Measurements from ENCODE around the gene CNR2. TPM values are rescaled to one million over a fixed set of nuclear protein-coding genes. Genes with fewer than 3 reads are reported as not detected.
A peak's percentile ranks its signal among the peaks of the same experiment; 100 is the strongest.
"Not testable (repeated sequence)": the region's sequence is repeated elsewhere in the genome, so short reads cannot be mapped to it uniquely, and the experiment has no call there.

The CNR2 gene
- total and polyA plus RNA-seq, 2 donors from 2014 or later: 0.57 TPM; not detected in 1

GRCh38 chr1:23903754-23904153 lies 9.4 kb downstream of the CNR2 start:
- no peak for DNase-seq
- Histone ChIP-seq H3K9me3 (ENCODE audit: control insufficient read depth in 2 of 3, insufficient read depth in 1 of 3, low read length in 3 of 3) (no peaks in the 10 kb centered on the region), H3K4me1 (ENCODE audit: control insufficient read depth in 2 of 3, insufficient read depth in 2 of 3, low read depth in 1 of 3, low read length in 3 of 3) (peaks cover 0 to 4% (median 0%) of the 10 kb centered on the region in 3 donors), H3K4me3 (ENCODE audit: low read length in 3 of 3) (no peak overlapping the region), H3K9ac (ENCODE audit: low read length in 3 of 3) (no peak overlapping the region), H3K27me3 (ENCODE audit: control insufficient read depth, insufficient read depth, low read length) (peaks cover 5% of the 10 kb centered on the region), H3K27ac (ENCODE audit: low read depth in 2 of 2, low read length in 2 of 2) (no peak overlapping the region), H3K36me3 (ENCODE audit: control insufficient read depth in 2 of 3, insufficient read depth in 3 of 3, low read length in 3 of 3) (no peaks in the 10 kb centered on the region)
- intact Hi-C loops (cut with DNase I): no loop called here
- TF ChIP-seq CTCF (IDR thresholded peaks at IDR 0.05; ENCODE audit: borderline replicate concordance, extremely low read depth, insufficient read depth): no peak
- no peak for FAIRE-seq

GRCh38 chr1:23902321-23903278 lies 10.6 kb downstream of the CNR2 start:
- Histone ChIP-seq H3K4me1 (ENCODE audit: control insufficient read depth in 2 of 3, insufficient read depth in 2 of 3, low read depth in 1 of 3, low read length in 3 of 3) (peaks cover 0 to 4% (median 0%) of the 10 kb centered on the region in 3 donors), H3K9me3 (ENCODE audit: control insufficient read depth in 2 of 3, insufficient read depth in 1 of 3, low read length in 3 of 3) (no peaks in the 10 kb centered on the region), H3K36me3 (ENCODE audit: control insufficient read depth in 2 of 3, insufficient read depth in 3 of 3, low read length in 3 of 3) (no peaks in the 10 kb centered on the region), H3K27ac (ENCODE audit: low read depth in 2 of 2, low read length in 2 of 2) (no peak overlapping the region), H3K27me3 (ENCODE audit: control insufficient read depth, insufficient read depth, low read length) (peaks cover 5% of the 10 kb centered on the region), H3K4me3 (ENCODE audit: low read length in 3 of 3) (no peak overlapping the region), H3K9ac (ENCODE audit: low read length in 3 of 3) (no peak overlapping the region)
- TF ChIP-seq CTCF (IDR thresholded peaks at IDR 0.05; ENCODE audit: borderline replicate concordance, extremely low read depth, insufficient read depth): no peak
- FAIRE-seq (no peak), DNase-seq (peak in 4 of 5 donors; percentile 26 to 60 (median 46))
- intact Hi-C loops (cut with DNase I): no loop called here

GRCh38 chr1:23900017-23900416 lies 13.1 kb downstream of the CNR2 start:
- H3K4me3 ChIP-seq (ENCODE audit: low read length in 3 of 3); H3K9me3 ChIP-seq (ENCODE audit: control insufficient read depth in 2 of 3, insufficient read depth in 1 of 3, low read length in 3 of 3); H3K27ac ChIP-seq (ENCODE audit: low read depth in 2 of 2, low read length in 2 of 2); H3K27me3 ChIP-seq (ENCODE audit: control insufficient read depth, insufficient read depth, low read length); FAIRE-seq; DNase-seq; intact Hi-C loops (cut with DNase I); H3K36me3 ChIP-seq (ENCODE audit: control insufficient read depth in 2 of 3, insufficient read depth in 3 of 3, low read length in 3 of 3); H3K4me1 ChIP-seq (ENCODE audit: control insufficient read depth in 2 of 3, insufficient read depth in 2 of 3, low read depth in 1 of 3, low read length in 3 of 3); H3K9ac ChIP-seq (ENCODE audit: low read length in 3 of 3): not testable (repeated sequence)

- intact Hi-C loops (cut with DNase I): no loop called here
- no peak for TF ChIP-seq CTCF (IDR thresholded peaks at IDR 0.05; ENCODE audit: borderline replicate concordance, extremely low read depth, insufficient read depth)
Observed at GRCh38 chr1:23899070-23899469, 14.1 kb downstream of the CNR2 start.

More at GRCh38 chr1:23899070-23899469, 14.1 kb downstream of the CNR2 start:
- H3K4me3 ChIP-seq (ENCODE audit: low read length in 3 of 3): no peak overlapping the region
- DNase-seq: no peak
- no peaks in the 10 kb centered on the region for H3K9me3 ChIP-seq (ENCODE audit: control insufficient read depth in 2 of 3, insufficient read depth in 1 of 3, low read length in 3 of 3)
- no peak overlapping the region for H3K27ac ChIP-seq (ENCODE audit: low read depth in 2 of 2, low read length in 2 of 2)
- peaks cover 5% of the 10 kb centered on the region for H3K27me3 ChIP-seq (ENCODE audit: control insufficient read depth, insufficient read depth, low read length)
- no peaks in the 10 kb centered on the region for H3K36me3 ChIP-seq (ENCODE audit: control insufficient read depth in 2 of 3, insufficient read depth in 3 of 3, low read length in 3 of 3)
- peaks cover 0 to 4% (median 0%) of the 10 kb centered on the region in 3 donors for H3K4me1 ChIP-seq (ENCODE audit: control insufficient read depth in 2 of 3, insufficient read depth in 2 of 3, low read depth in 1 of 3, low read length in 3 of 3)
- no peak overlapping the region for H3K9ac ChIP-seq (ENCODE audit: low read length in 3 of 3)
- no peak for FAIRE-seq

Measured in kidney (tissue), 14 donors.